GM21723 (cell line): Measurements from ENCODE around the gene NPL.

Source experiments
- ATAC-seq: cut with Tn5 transposase; IDR thresholded peaks from one replicate; pipeline ENCODE4 v1.9.1; 2021; ENCODE audit warnings: mild to moderate bottlenecking, moderate library complexity; ENCODE audit not compliant: unreplicated experiment

The NPL gene

GRCh38 chr1:182861994-182862393 lies 72.4 kb downstream of the NPL start:
- no peak for ATAC-seq

GRCh38 chr1:182862827-182863226 lies 73.3 kb downstream of the NPL start:
- ATAC-seq = no peak

- ATAC-seq = no peak
Observed at GRCh38 chr1:182863940-182864339, 74.4 kb downstream of the NPL start.

- no peak for ATAC-seq
Observed at GRCh38 chr1:182867861-182868260, 78.3 kb downstream of the NPL start.

GRCh38 chr1:182869241-182869666 lies 79.7 kb downstream of the NPL start:
- no peak for ATAC-seq

GRCh38 chr1:182872881-182873280 lies 83.3 kb downstream of the NPL start:
- no peak for ATAC-seq

GRCh38 chr1:182875889-182876288 lies 86.3 kb downstream of the NPL start:
- ATAC-seq = no peak

- no peak for ATAC-seq
Observed at GRCh38 chr1:182877331-182877730, 87.8 kb downstream of the NPL start.

GRCh38 chr1:182877842-182878241 lies 88.3 kb downstream of the NPL start:
- no peak for ATAC-seq
